ENCODE results near the gene PCDHGC4.

The PCDHGC4 gene

DNA sequence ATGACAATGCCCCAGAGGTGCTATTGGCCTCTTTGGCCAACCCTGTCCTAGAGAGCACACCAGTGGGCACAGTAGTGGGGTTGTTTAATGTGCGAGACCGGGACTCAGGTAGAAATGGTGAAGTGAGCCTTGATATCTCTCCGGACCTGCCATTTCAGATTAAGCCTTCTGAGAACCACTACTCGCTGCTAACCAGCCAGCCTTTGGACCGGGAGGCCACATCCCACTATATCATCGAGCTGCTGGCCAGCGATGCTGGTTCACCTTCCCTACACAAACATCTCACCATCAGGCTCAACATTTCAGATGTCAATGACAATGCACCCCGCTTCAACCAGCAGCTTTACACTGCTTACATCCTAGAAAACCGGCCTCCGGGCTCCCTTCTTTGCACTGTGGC, 5.4 kb downstream of the PCDHGC4 start:
- DNase-seq (ENCODE audit: low read depth in 2 of 2), result no peak

GRCh38 chr5:141490771-141491170, 5.9 kb downstream of the PCDHGC4 start:
- no peak for DNase-seq (ENCODE audit: low read depth in 2 of 2)

GRCh38 chr5:141491323-141492167, 6.7 kb downstream of the PCDHGC4 start:
- no peak for DNase-seq (ENCODE audit: low read depth in 2 of 2)

DNA sequence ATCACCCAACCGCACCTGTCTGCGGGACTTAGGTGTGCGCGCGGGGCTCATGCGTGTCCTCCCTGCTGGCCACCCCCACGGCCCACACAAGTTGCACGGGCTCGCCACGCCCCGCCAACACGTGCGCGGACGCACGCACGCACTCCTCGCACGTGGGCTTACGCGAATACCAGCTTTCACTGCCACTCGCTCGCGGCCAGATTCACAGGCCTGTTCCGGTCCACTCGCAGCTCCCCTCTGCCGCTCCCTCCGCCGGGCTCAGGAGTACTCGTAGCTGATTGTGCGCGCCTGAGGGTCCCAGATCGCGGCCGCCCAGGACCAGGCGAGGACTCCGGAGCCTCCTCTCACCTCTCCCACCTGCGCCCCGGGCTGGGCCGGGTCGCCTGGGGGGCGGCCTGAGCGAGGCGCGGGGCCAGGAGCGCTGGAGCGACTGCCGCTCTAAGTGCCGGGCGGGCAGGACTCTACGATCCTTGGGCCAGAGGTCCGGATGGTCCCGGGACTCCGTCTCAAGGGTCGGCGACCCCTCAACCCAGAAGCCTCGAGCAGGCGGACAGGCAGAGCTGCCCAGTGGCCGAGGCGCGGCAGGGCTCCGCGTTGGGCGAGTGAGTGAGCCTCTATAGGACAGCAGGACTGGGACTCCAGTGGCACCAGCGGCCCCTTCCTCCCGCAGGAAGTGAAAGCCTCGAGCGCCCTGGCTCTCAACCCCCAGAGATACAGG, 7.5 kb downstream of the PCDHGC4 start:
- no peak for DNase-seq (ENCODE audit: low read depth in 2 of 2)

DNA sequence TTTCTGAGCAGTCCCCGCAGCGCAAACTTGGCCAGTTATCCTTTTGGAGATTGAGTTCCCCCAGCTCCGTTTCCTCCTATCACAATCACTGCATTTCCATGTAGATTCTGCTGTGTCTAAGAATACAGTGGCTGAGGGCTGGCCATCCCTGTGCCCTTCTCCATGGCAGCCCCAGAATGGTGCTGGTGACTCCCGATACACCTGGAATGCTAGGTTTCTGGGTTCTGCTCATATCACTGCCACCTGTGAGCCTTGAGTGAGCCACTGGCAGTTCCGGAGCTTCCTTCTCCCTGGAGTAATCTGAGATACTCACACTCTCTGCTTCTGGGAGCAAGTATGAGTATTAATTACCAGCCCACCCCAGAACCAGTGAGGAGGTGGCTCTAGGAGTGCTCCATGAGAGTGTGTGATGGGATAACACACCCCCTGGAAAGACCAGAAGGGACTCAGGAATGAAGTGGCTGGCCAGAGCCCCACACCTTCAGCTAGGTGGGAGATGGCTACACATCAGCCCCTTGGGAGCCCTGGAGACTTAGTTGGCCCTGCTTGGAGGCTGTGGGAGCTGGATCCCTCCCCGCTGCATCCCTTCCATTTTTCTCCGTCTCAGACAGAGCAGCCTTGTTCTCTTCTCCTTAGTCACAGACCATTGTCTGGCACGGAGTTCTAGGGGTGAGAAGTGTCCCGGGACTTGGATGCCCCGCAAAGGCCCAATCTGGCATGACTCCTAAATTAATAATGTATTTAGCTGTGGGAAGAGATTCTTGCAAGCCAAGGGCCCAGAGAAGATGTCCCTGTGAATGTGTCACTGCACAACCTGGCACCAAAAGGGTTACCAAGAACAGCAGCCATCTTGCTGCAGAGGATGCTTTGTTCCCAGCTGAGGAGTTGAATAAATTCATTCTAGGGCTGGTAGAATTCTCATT, 8.9 kb downstream of the PCDHGC4 start:
- no peak for DNase-seq (ENCODE audit: low read depth in 2 of 2)

GRCh38 chr5:141494761-141495452, 10.1 kb downstream of the PCDHGC4 start:
- no peak for DNase-seq (ENCODE audit: low read depth in 2 of 2)

DNA sequence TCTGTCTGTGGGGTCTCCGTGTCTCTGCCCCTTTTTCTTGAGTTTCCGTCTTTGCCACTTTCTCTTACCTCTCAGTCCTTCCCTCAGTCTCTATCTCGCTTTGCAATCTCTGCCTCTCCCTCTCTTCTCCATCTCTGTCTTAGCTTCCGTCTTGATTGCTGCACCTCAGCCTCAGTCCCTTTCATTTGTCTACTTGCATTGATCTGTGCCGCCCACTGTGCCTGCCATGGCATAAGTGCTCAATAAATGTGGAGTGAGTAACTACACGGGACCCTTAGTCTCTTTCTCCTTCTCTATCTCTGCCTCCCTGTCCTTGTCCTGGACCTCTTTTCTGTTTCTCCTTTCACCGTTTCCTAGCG, 10.6 kb downstream of the PCDHGC4 start:
- DNase-seq (ENCODE audit: low read depth in 2 of 2), result no peak

GRCh38 chr5:141496038-141496437, 11.2 kb downstream of the PCDHGC4 start:
- no peak for DNase-seq (ENCODE audit: low read depth in 2 of 2)

DNA sequence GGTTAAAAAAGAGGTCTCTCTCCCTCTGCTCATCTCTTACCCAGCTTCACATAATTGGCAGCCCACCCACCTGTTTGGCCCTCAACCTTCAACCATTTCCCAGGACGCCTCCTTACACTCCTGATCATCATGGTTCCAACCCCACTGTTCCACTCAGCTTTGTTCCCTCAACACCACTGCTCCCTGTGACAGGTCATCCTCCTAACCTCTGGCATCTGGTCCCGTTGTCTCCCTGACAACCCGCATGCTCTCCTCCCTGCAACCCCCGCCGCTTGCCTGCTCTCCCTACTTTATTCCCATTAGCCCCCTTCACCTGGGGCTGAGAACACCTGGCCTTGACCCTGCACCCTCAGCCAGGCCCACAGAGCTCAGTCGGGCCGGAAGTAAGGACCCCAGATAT, 16.9 kb downstream of the PCDHGC4 start:
- DNase-seq (ENCODE audit: low read depth in 2 of 2), result no peak

DNA sequence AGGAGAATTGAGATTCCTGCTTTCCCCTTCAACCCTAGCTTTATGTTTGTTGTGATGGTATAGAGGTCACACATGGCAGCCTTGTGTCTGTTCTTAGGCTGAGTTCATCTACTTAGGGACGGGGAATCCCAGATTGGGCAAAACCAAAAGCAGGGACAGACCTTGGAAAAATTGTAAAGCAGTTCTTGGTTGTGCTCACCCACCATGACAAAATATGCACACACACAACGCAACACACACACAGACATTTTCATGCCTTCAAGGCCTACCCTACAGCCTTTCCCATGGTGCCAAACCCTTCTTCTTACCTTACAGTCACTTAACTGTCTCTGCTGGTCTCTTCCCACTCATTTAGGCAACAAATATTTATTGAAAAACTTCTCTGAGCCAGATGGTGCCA, 18.9 kb downstream of the PCDHGC4 start:
- no peak for DNase-seq (ENCODE audit: low read depth in 2 of 2)

GRCh38 chr5:141504216-141504615, 19.4 kb downstream of the PCDHGC4 start:
- no peak for DNase-seq (ENCODE audit: low read depth in 2 of 2)

DNA sequence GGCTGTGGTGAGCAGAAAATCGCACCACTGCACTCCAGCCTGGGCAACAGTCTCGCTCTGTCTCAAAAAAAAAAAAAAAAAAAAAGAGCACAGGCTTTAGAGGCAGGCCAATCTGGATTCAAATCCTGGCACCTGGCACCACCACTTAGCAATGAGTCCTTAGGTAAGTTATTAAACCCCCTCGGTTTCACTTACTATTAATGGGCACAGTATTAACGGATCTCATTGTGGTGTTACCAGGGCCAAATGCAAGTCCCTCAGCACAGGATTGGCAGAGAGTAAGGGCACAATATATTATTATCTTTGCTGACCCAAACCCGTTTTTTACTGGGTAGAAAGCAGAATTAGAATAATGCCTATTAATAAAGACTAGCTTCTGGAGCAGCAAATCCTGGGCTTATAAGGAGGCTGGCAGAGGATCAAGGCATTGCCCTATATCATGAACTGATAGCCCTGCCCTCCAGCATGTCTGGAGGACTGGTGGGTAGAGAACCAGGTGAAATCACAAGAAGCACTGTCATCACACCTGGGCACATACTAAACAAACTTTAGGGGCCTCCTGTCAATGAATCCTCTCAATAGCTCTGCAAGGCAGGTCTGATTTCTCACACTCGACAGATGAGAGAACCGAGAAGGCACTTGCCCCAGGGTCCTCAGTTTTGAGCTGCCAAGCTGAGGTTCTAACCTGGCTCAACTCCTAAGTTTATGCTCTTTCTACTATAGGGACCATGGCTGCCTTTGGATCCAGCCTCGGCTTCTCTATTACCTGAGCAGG, 21.7 kb downstream of the PCDHGC4 start:
- no peak for DNase-seq (ENCODE audit: low read depth in 2 of 2)

DNA sequence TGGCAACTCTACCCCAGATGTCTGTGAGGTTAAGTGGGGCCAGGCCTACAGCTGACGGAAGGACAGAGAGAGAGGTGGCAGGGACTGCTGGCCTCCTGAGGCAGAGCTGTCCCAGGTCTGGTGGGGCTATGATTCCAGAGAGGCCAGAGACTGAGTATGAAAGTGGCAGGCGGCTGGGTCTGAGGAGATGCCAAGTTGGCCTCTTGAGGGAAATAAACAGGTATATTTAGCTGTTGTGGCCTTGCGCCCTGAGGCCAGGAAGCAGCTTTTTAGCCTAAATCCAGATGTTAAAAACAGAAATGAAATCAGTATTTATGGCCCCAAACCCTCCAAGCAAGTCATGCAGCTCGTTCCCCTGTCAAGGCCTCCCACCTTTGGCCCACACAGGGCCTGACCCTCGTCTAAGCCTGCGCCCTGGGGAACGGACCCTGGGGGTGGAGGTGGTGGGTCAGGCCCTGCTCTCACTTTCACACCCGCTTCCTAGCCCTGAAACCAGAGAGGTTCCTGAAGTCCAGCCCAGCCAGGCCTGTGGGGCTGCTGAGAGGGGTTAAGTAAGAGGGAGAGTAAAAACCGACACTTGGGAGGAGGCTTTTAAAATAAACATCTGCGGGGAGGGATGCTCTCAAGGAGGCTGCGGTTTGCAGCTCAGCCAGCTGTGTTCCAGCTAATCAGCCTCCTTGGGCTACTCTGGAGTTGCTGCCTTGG, 22.7 kb downstream of the PCDHGC4 start:
- DNase-seq (ENCODE audit: low read depth in 2 of 2), result no peak

DNA sequence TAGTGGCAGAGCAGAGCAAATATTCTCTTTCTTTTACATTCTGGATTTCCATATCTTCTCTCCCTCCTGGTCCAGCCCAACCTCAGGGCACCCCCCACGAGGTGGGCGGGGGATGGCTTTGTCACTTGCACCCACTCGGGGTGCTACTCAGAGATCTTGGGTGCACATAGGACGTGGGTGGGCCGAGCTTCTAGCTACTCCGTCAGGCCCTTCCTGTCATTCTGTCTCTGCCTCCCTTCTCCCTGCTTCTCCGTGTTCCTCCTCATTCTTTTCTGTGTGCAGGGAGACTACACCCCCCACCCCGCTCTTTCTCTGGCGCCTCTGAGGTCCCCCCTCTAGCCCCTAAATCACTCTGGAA, 23.6 kb downstream of the PCDHGC4 start:
- no peak for DNase-seq (ENCODE audit: low read depth in 2 of 2)

DNA sequence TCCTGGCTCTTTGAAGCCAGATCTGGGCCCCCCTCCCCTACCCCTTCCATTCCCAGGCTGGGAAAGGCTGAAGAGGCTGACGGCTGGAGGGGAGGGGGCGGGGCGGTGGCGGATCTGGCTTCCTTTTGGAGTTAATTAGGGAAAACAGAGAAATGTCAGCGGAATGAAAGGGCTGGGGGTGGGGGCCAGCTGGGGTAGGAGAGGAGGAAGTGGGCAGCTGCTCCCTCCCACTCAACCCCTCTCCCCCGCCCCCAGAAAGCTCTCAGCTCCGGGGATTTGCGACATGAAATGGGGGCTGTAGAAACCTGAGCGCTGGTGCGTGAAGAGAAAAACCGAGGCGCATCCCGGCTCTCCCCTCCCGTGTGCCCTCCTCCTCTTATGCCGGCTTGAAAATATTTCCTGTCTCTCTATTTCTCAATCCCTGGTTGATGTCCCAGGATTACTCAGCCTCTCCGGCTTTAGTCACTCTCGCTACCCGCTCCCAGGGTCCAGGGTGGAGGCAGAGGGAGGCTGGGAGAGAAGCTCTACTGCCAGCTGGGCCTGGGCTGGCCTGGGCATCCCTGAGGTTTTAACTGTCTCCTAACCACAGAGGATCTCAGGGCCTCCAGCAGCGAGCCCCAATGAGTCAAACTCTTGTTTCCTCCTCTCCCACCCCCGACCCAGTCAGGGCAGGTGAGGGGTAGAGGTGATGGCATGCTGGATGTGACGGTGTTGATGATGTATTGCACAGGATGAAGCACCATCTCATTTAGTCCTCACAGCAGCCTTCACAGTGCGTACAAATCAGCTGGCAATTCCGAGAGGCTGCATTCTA, 24.2 kb downstream of the PCDHGC4 start:
- DNase-seq (ENCODE audit: low read depth in 2 of 2), result no peak

DNA sequence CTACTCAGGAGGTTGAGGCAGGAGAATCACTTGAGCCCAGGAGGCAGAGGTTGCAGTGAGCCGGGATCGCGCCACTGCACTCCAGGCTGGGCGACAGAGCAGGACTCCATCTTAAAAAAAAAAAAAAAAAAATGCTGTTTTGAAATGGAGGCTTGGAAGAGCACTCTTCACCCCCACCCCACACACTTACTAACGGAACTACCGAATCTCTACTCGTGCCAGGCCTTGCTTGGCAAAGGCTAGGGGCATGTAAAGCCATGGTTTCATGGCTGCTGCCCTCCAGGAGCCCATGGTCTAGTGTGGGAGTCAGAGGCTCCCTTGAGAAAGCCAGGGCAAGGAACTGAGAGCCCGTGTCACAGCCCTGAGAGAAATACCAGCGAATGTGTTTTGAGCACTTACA, 25.3 kb downstream of the PCDHGC4 start:
- no peak for DNase-seq (ENCODE audit: low read depth in 2 of 2)

- DNase-seq (ENCODE audit: low read depth in 2 of 2), result no peak
These were observed 26.2 kb downstream of the PCDHGC4 start for GRCh38 chr5:141510850-141511601.

- no peak for DNase-seq (ENCODE audit: low read depth in 2 of 2)
These were observed 27.0 kb downstream of the PCDHGC4 start for GRCh38 chr5:141511771-141512325.
